ENCODE data around the gene PTPRN2.

Gene PTPRN2

GRCh38 chr7:157877298-157878090, 710.1 kb downstream of the PTPRN2 start:
- in situ Hi-C loops (cut with MboI; ENCODE audit: low pct_unique_long_range_greater_than_20kb, low sequenced_read_pairs) = no loop called here
- no peak for DNase-seq

GRCh38 chr7:157876469-157877285, 710.9 kb downstream of the PTPRN2 start:
- in situ Hi-C loops (cut with MboI; ENCODE audit: low pct_unique_long_range_greater_than_20kb, low sequenced_read_pairs) = no loop called here
- DNase-seq = no peak

- in situ Hi-C loops (cut with MboI; ENCODE audit: low pct_unique_long_range_greater_than_20kb, low sequenced_read_pairs) = no loop called here
- peak; percentile 54 for DNase-seq
Measured at GRCh38 chr7:157875230-157876179, 712.1 kb downstream of the PTPRN2 start.

GRCh38 chr7:157874870-157875229, 712.8 kb downstream of the PTPRN2 start:
- DNase-seq = no peak
- in situ Hi-C loops (cut with MboI; ENCODE audit: low pct_unique_long_range_greater_than_20kb, low sequenced_read_pairs) = no loop called here

GRCh38 chr7:157874208-157874816, 713.3 kb downstream of the PTPRN2 start:
- DNase-seq = no peak
- in situ Hi-C loops (cut with MboI; ENCODE audit: low pct_unique_long_range_greater_than_20kb, low sequenced_read_pairs) = no loop called here

- in situ Hi-C loops (cut with MboI; ENCODE audit: low pct_unique_long_range_greater_than_20kb, low sequenced_read_pairs) = no loop called here
- no peak for DNase-seq
Measured at GRCh38 chr7:157873664-157874063, 714.0 kb downstream of the PTPRN2 start.

- in situ Hi-C loops (cut with MboI; ENCODE audit: low pct_unique_long_range_greater_than_20kb, low sequenced_read_pairs) = no loop called here
- DNase-seq = no peak
Measured at GRCh38 chr7:157873181-157873580, 714.4 kb downstream of the PTPRN2 start.

GRCh38 chr7:157872447-157872846, 715.2 kb downstream of the PTPRN2 start:
- no peak for DNase-seq

GRCh38 chr7:157871681-157872080, 715.9 kb downstream of the PTPRN2 start:
- in situ Hi-C loops (cut with MboI; ENCODE audit: low pct_unique_long_range_greater_than_20kb, low sequenced_read_pairs) = no loop called here

More at GRCh38 chr7:157872447-157872846, 715.2 kb downstream of the PTPRN2 start:
- in situ Hi-C loops (cut with MboI; ENCODE audit: low pct_unique_long_range_greater_than_20kb, low sequenced_read_pairs) = no loop called here

GRCh38 chr7:157870644-157871290, 716.9 kb downstream of the PTPRN2 start:
- DNase-seq = no peak
- in situ Hi-C loops (cut with MboI; ENCODE audit: low pct_unique_long_range_greater_than_20kb, low sequenced_read_pairs) = no loop called here

More at GRCh38 chr7:157871681-157872080, 715.9 kb downstream of the PTPRN2 start:
- no peak for DNase-seq

GRCh38 chr7:157869793-157870192, 717.8 kb downstream of the PTPRN2 start:
- in situ Hi-C loops (cut with MboI; ENCODE audit: low pct_unique_long_range_greater_than_20kb, low sequenced_read_pairs) = no loop called here
- DNase-seq = no peak

GRCh38 chr7:157867685-157868305, 719.8 kb downstream of the PTPRN2 start:
- in situ Hi-C loops (cut with MboI; ENCODE audit: low pct_unique_long_range_greater_than_20kb, low sequenced_read_pairs) = no loop called here

GRCh38 chr7:157866336-157866924, 721.2 kb downstream of the PTPRN2 start:
- DNase-seq = no peak
- in situ Hi-C loops (cut with MboI; ENCODE audit: low pct_unique_long_range_greater_than_20kb, low sequenced_read_pairs) = no loop called here

More at GRCh38 chr7:157867685-157868305, 719.8 kb downstream of the PTPRN2 start:
- no peak for DNase-seq

- no peak for DNase-seq
- in situ Hi-C loops (cut with MboI; ENCODE audit: low pct_unique_long_range_greater_than_20kb, low sequenced_read_pairs) = no loop called here
Measured at GRCh38 chr7:157865351-157866165, 722.1 kb downstream of the PTPRN2 start.

GRCh38 chr7:157864911-157865310, 722.7 kb downstream of the PTPRN2 start:
- in situ Hi-C loops (cut with MboI; ENCODE audit: low pct_unique_long_range_greater_than_20kb, low sequenced_read_pairs) = no loop called here
- no peak for DNase-seq

GRCh38 chr7:157863906-157864810, 723.5 kb downstream of the PTPRN2 start:
- no peak for DNase-seq
- in situ Hi-C loops (cut with MboI; ENCODE audit: low pct_unique_long_range_greater_than_20kb, low sequenced_read_pairs) = no loop called here
